ENCODE data around the gene RPH3AL. TPM values are rescaled to one million over a fixed set of nuclear protein-coding genes. Genes with fewer than 3 reads are reported as not detected.

Gene RPH3AL
- polyA plus RNA-seq, 1 experiment, result 4.0 TPM

GRCh38 chr17:194828-195602, 157.6 kb downstream of the RPH3AL start:
- ChIA-PET CTCF (no interaction called here), POLR2A (no interaction called here)

GRCh38 chr17:193841-194806, 158.5 kb downstream of the RPH3AL start:
- ChIA-PET POLR2A (no interaction called here), CTCF (no interaction called here)
- DNase-seq (ENCODE audit: low read depth), result no peak
- no peak for TF ChIP-seq CTCF (IDR thresholded peaks at IDR 0.05; ENCODE audit: insufficient read depth, low read depth, low read length)
- Histone ChIP-seq H3K4me3 (ENCODE audit: low read depth, low read length) (no peak overlapping the region), H3K27me3 (ENCODE audit: control insufficient read depth, insufficient read depth, low read length) (peaks cover 3% of the 10 kb centered on the region), H3K36me3 (ENCODE audit: control insufficient read depth, insufficient read depth, low read length) (no peaks in the 10 kb centered on the region)

More at GRCh38 chr17:194828-195602, 157.6 kb downstream of the RPH3AL start:
- no peak for DNase-seq (ENCODE audit: low read depth)
- Histone ChIP-seq H3K36me3 (ENCODE audit: control insufficient read depth, insufficient read depth, low read length) (no peaks in the 10 kb centered on the region), H3K4me3 (ENCODE audit: low read depth, low read length) (no peak overlapping the region), H3K27me3 (ENCODE audit: control insufficient read depth, insufficient read depth, low read length) (peaks cover 6% of the 10 kb centered on the region)
- TF ChIP-seq CTCF (IDR thresholded peaks at IDR 0.05; ENCODE audit: insufficient read depth, low read depth, low read length), result no peak

GRCh38 chr17:193426-193810, 159.2 kb downstream of the RPH3AL start:
- H3K36me3 ChIP-seq (ENCODE audit: control insufficient read depth, insufficient read depth, low read length), result no peaks in the 10 kb centered on the region
- H3K27me3 ChIP-seq (ENCODE audit: control insufficient read depth, insufficient read depth, low read length), result peaks cover 3% of the 10 kb centered on the region
- CTCF ChIA-PET, result no interaction called here
- H3K4me3 ChIP-seq (ENCODE audit: low read depth, low read length), result no peak overlapping the region
- POLR2A ChIA-PET, result no interaction called here
- no peak for DNase-seq (ENCODE audit: low read depth)
- no peak for TF ChIP-seq CTCF (IDR thresholded peaks at IDR 0.05; ENCODE audit: insufficient read depth, low read depth, low read length)

- TF ChIP-seq CTCF (IDR thresholded peaks at IDR 0.05; ENCODE audit: insufficient read depth, low read depth, low read length), result no peak
- ChIA-PET CTCF (no interaction called here), POLR2A (no interaction called here)
- H3K36me3 ChIP-seq (ENCODE audit: control insufficient read depth, insufficient read depth, low read length), result no peaks in the 10 kb centered on the region
- no peak for DNase-seq (ENCODE audit: low read depth)
- peaks cover 3% of the 10 kb centered on the region for H3K27me3 ChIP-seq (ENCODE audit: control insufficient read depth, insufficient read depth, low read length)
- no peak overlapping the region for H3K4me3 ChIP-seq (ENCODE audit: low read depth, low read length)
Observed at GRCh38 chr17:192666-193425, 159.8 kb downstream of the RPH3AL start.

GRCh38 chr17:189444-189843, 163.2 kb downstream of the RPH3AL start:
- ChIA-PET CTCF (no interaction called here), POLR2A (no interaction called here)
- no peak overlapping the region for H3K4me3 ChIP-seq (ENCODE audit: low read depth, low read length)

More at GRCh38 chr17:189444-189843, 163.2 kb downstream of the RPH3AL start:
- no peak for DNase-seq (ENCODE audit: low read depth)
- H3K36me3 ChIP-seq (ENCODE audit: control insufficient read depth, insufficient read depth, low read length), result no peaks in the 10 kb centered on the region
- H3K27me3 ChIP-seq (ENCODE audit: control insufficient read depth, insufficient read depth, low read length), result peaks cover 5% of the 10 kb centered on the region
- no peak for TF ChIP-seq CTCF (IDR thresholded peaks at IDR 0.05; ENCODE audit: insufficient read depth, low read depth, low read length)
